GM23248 (cell line): Measurements from ENCODE around the gene CORO2A.

Experiments
- EZH2 ChIP-seq: fragments of 200-600 bp; sonication (generic); IDR thresholded peaks from 2 replicates; pipeline ENCODE4 v1.6.1; 2018; ENCODE audit warnings: antibody characterized with exemption, mild to moderate bottlenecking; ENCODE audit not compliant: insufficient read depth, poor library complexity, severe bottlenecking
- EZH2phosphoT487 ChIP-seq: fragments of 200-600 bp; sonication (generic); IDR thresholded peaks from 2 replicates; pipeline ENCODE4 v1.6.1; 2018; ENCODE audit warnings: antibody characterized with exemption, moderate library complexity, mild to moderate bottlenecking, low read depth; ENCODE audit not compliant: insufficient read depth

DNA sequence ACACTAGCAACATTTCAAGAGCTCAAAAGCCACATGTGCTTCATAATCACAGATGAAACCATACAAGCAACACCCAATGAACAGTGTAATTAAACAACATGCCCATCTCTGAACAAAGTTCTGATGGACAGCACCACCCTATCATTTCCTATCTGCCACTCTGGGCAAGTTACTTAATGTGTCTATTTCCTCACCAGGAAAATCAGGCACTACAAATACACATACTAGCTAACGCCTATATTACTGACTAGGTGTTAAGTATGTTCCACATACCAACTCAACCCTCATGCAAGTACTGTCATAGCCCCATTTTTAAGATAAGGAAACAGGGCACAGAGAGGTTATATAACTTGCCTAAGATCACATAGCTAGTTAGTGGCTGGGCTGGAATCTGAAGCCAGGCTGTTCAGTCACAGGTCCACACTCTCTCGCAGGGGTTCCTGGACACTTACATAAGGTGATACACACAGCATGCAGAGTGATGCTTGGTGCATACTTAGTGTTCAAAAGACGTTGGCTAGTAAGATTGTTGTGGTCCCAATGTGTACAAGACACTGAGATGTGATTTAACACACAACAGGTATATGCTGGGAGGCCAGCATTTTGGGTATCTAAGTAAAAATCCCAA lies 24.2 kb downstream of the CORO2A start:
- TF ChIP-seq EZH2 (no peak), EZH2phosphoT487 (no peak)
